Measurements from ENCODE around the gene KRTAP6-3.

KRTAP6-3 gene, protein sequence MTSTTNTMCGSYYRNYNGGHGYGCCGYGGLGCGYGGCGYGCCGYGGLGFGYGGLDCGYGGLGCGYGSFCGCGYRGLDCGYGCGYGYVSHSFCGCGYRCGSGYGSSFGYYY

DNA sequence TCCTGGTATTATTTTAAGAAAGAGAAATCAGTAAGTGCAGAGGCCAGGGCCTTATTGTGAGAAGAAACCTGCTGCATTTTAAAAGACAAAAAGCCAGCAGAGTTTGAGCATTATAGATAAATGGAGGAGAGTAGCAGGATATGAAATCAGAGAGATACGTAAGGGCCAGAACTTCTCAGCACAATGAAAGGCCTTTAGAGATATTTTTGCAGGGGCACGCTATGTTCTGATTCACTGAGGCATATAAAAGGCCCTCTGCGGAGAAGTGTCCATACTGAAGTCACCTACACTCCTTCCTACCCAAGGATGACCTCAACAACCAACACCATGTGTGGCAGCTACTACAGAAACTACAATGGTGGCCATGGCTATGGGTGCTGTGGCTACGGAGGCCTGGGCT is at the start of gene KRTAP6-3:
Gene KRTAP6-3, plus strand, starts transcription at position 301 of the 400 bp plus-strand sequence. Its CDS starts 6 bp downstream, at position 307.
- no peak for DNase-seq

DNA sequence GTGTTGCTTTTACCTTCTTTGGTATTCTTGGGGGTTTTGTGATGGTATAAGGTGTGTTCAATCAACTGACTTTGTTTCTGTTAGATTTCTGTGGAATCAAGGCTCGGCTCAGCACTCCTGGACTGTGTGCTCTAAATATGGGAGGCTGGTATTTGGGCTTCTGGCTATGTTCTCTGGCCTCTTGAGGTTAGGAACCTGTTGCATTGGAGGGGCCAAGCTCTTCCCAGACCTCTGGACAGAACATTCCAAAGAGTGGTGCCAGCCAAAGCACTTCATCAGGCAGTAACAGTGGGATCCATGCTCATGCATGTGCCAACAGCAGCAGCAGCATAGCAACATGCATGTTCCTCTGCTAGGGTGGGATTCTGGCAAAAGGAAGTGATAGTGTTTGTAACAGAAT is 39.5 kb upstream of the KRTAP6-3 start:
- DNase-seq: no peak

DNA sequence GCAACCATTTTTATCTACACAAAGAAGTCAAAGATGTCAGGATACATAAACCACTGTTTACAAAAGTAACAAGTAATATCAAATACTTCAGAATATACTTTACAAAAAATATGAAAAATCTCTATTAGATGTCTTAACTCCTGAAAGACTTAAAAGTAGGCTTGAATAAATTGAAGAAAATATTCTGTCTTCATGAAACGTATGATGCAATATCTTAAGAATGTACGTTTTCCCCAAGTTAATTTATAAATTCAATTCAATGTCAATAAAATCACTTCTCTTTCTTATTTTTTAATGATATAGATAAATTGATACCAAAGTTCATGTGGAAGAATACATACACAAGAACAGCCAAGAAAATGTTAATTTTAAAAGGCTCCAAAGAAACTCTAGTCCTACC is 37.1 kb upstream of the KRTAP6-3 start:
- DNase-seq: no peak

DNA sequence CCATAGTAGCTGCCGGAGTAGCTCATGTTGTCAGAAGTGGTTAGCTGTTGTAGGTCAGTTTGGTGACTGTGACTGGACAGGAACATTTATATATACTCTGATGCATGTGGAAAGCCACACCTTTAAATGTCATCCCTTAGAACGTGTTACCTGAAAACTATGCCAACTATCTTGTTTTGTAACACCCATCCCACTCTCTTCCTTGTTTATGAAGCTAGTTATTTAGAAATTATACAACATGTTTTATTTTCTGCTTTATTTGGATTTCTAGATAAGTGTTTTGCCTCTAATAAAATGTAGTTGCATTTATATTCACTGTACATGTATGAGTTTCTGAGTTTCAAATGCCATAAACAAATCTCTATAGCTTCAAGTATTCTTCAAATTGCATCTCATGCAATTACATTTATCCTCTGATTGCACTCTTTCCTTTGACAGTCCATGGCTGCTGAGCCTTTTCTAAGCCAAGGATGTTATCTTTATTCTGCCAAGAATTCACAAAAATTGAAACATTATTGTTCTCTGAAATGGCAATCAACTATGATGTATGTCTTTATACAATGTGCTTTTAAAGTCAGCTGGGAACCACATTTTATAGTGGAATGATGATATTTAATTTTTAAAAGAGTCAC is 30.9 kb upstream of the KRTAP6-3 start, which contains the start of gene KRTAP19-7:
Gene KRTAP19-7, minus strand, starts transcription at position 51 of the 632 bp plus-strand sequence. Its CDS starts 25 bp downstream, at position 26.
- no peak for DNase-seq

DNA sequence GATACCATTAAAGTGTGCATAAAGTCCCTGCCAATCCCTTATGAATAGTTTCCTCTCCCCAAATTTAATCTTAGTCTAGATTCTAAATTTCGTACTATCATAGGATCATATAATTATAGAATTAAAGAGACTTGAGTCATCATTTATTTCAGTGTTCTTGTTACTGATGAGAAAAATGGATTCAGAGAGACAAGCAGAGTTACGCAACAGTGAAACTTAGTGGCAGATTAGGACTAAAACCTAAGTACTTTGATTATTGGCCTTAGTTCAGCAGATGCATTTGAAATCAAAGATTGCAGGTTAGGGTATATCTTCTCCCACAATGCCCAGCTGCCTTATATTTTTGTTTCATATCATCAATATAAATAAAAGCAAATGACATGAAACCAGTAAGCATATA is 30.3 kb upstream of the KRTAP6-3 start:
- no peak for DNase-seq

DNA sequence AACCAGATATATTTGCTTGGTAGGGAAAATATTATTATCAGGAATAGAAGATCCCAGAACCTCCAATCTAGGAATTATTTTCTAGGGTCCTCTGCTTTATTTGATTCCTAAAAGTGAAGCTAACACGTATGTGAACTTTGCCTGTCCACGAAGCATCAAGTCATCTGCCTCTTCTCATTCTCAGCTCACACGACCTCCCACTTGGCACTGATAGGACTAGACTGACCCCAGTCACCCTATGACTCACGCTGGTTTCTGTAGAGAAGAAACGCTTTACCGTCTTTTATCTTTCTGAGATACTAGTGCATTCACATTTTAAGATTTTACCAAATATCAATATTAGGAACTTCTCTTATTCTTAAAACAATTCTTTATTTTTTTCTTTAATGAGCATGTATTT is 29.2 kb upstream of the KRTAP6-3 start:
- no peak for DNase-seq

DNA sequence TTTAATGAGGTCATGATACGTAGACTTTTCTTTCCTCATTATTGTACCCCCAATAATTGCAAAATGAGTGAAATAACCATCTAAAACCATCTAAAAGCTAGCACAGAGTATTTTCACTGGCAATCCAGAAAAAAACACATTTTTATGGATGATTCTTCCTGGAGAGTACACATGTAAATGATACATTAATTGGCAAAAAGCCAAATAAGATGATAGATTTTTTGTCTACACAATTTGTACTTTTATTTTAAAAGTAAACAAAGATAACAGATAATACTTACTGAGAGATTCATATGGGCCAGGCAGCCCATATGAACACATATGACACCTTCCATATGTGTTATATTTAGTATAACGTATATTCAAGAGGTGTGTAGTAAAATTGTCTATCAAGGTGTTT is 28.6 kb upstream of the KRTAP6-3 start:
- DNase-seq: no peak

DNA sequence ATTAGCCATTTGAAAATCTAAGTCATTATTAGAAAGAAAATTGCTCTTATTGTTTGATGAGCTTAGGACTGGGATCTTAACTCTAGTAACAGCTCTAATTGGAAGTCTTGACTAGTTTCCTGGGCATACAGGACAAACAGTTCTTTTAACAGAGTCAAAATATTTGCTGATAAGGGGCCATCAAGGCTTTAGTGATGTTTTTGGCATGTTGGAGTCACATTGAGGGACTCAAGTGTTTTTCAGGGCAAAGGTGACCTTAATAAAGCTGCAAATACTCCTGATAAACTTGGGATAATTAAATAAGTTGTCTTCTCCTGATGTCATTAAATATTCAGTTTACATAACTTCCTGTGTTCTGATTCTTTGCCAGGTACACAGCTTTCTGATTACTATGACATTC is 24.6 kb upstream of the KRTAP6-3 start:
- DNase-seq: no peak

DNA sequence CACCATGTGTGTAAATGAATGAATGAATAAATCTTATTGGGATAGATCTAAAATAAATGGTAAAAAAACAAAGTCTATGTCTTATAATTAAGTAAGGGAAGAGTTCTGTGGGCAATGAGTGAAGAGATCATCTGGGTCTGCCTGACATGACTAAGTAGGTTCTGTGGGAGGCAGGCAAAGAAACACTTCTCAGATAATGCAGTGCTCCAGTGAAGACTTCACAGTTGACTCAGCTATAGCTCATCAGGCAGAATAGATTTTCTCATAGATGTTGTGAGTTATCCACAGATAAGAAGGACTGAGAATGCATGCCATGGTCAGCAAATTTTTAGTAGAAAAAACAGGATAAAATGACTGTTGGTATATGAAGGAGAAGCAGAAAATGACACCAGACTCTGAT is 14.5 kb upstream of the KRTAP6-3 start:
- peak; percentile 71 for DNase-seq

DNA sequence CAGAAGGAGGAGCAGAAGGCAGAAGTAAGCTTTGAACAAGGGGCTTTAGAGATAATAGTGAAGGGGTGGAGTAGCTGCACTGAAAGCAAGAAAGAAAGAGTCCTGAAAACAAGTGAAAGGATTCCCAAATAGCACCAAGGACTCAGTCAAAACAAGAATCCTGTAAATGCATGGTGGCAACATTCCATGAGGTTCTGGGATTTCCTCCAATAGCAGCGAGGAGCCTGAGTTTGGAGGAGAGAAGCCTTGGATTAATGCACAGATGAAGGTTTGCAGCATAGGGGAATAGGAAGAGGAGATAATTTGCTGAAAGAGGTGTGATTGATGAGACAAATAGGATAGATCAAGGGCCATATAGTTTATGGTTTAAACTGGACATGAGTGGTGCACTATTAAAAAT is 12.9 kb upstream of the KRTAP6-3 start:
- no peak for DNase-seq

DNA sequence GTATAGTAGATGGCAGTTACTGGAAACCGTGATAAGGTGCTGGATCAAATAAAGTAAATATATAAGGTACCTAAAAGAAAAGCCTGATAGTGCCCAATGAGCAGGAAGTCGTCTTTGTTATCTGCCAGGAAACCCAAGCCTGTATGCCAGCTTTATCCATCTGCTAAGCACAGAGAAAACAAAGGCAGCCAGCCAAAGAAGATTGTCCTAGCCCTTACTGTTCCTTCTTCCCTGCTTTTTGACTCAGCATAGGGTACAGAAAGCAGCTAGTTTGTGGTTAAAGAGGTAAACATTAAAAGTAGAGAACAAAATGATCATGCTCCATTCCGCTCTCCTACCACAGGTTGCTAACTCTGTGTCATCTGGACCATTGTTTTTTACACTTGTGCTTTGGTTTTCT is 12.1 kb upstream of the KRTAP6-3 start:
- DNase-seq: no peak

DNA sequence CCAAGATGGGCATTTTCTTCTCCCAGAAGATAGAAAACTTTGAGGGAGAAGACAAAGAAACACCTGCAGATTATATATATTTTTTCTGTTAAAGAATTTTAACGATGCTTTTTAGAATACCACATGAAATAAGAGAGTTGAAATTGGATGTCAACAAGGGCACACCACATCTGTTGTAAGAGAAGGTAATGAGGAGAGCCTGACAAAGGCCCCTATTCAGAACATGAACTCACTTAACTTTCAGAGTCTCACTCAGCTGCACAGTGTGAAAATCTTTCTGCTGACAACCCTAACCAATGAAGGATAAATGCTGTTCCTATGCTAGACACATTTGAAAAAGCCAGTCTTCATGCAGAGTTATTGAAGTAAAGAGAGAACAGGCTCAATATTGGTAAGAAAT is 9.4 kb upstream of the KRTAP6-3 start:
- DNase-seq: no peak

DNA sequence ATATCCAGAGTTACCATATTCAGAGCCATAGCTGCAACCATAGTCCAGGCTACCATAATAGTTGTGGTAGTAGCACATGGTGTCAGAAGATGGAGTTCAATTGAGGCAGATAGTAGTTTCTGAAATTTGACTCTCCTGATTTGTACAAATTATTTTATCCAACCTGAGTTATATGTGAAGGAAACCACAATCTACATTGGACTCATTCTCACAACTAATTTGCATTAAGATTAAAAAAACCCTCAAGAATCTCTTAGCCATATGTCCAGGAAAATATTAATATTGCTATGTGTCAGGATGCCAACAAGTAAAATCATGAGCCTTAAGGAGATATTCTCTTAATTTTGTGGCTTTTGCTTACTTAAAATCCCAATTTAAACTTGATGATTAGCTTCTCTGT is 1.9 kb upstream of the KRTAP6-3 start, which contains the start of gene KRTAP22-2:
Gene KRTAP22-2, minus strand, starts transcription at position 101 of the 400 bp plus-strand sequence.
- DNase-seq: no peak

DNA sequence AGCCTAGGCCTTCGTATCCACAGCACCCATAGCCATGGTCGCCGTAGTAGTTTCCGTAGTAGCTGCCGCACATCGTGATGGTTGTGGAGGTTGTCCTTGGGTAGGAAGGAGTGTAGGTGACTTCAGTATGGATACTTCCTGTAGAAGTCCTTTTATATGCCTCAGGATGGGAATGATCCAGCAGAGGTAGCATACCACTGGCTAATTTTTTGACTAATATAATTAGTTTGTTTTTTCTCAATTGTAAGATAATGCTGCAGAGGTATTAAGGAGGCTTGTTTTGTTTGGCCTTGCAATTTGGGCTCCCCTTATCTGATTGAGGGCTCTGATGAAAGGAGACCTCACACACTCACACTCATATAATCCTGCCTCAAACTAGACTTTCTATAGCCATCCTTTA is 6.6 kb downstream of the KRTAP6-3 start, which contains the start of gene KRTAP6-2:
Gene KRTAP6-2, minus strand, starts transcription at position 101 of the 400 bp plus-strand sequence. Its CDS starts 28 bp downstream, at position 73.
- no peak for DNase-seq

DNA sequence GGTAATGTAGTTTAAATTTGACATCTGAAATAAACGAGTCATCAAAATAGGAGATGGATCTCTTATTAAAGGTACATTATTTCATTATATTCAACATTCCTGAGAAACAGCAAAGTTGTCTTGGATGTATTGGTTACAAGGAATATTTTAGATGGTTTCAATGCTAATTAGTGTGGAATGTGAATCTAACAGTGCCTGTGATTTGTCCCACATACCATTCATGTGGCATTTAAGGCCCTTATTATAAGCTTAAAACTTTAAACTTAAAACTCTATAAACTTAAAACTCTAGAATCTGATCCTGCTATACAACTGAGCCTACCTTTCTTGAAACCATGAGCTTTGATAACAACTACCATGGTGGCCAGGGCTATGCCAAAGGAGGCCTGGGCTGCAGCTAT is 8.5 kb downstream of the KRTAP6-3 start, which contains the start of gene KRTAP22-1:
Gene KRTAP22-1, plus strand, starts transcription at position 301 of the 400 bp plus-strand sequence.
- no peak for DNase-seq

DNA sequence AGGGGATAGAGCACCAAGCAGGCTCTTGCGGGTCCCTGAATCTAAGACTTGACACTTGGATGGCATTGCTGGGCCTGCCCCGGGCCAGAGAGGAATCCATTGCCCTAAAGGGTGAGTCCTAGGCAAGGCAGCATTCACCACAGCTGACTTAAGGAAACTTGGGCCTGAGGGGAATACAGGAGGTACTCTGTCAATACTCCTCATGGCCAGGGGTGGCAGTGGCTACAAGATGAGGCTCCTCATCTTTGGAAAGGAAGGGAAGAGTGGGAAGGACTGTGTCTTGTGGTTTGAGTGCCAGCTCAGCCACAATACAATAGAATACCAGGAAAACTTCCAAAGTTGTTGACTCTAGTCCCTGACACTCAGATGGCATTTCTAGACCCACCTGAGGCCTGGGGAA is 13.7 kb downstream of the KRTAP6-3 start:
- DNase-seq: no peak

DNA sequence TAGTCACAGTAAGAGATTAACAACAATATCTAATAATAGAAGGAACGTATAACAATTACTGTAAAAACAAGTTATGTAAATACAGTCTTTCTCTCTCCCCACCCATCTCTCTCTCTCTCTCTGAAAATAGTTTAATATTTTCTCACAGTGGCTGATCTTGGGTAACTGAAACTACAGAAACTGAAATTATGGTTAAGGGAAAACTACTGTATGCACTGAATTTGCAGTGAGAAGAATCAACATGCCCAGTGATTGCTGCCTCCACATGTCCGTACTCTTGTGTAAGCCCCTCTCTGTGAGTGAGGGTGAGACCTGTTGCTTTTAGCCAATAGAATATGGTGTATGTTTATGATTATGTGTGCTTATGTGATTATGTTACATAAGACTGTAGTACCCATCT is 19.9 kb downstream of the KRTAP6-3 start:
- no peak for DNase-seq

DNA sequence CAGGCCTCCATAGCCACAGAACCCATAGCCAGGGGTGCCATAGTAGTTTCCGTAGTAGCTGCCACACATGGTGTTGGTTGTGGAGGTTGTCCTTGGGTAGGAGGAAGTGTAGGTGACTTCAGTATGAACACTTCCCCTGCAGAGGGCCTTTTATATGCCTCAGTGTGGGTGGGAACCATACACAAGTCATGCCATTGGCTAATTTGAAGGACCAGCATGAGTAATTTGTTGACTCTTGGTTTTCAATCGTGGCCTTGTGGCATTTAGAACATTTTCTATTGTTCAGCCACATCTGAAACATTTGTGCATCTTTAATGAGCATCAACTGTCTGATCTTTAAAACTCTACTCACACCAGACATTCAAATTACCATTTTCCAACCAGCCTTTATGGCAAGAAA is 21.6 kb downstream of the KRTAP6-3 start, which contains the start of gene KRTAP6-1:
Gene KRTAP6-1, minus strand, starts transcription at position 95 of the 400 bp plus-strand sequence. Its CDS starts 26 bp downstream, at position 69.
- no peak for DNase-seq

DNA sequence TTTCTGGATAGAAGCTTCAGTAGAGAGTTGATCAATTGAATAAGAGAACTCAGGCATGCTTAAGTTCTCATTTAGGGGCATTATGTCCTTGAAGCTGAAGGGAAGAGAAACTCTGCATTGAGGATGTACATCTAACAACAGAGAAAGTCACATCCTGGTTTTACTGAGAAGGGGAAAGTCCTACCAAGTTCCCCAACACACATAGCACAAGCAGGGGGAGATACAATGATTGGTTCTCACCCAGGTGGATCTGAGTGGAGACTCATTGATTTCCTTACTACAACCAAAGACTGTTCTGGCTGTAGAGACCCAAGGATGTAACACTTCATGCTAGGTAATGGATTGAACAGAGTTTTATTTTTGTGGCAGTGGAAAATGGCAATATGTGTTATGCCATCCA is 23.0 kb downstream of the KRTAP6-3 start:
- no peak for DNase-seq

DNA sequence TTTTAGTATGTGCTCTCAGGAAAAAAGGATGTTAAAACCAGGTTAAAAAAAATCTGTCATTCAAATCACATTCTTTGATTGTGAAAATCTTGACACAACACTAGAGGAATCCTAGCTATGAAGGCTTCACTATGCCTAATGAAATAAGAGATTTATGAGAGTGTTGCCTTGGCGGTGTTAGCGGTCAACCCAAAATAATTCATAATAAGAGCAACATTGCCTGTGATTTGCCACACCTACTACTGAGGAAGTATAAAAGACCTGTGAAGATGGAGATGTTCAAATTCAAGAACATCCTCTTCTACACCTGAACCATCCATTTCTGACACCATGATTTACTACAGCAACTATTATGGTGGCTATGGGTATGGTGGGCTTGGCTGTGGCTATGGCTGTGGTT is 23.9 kb downstream of the KRTAP6-3 start, which contains the start of gene KRTAP20-1:
Gene KRTAP20-1, plus strand, starts transcription at position 301 of the 400 bp plus-strand sequence. Its CDS starts 30 bp downstream, at position 331.
- DNase-seq: no peak

DNA sequence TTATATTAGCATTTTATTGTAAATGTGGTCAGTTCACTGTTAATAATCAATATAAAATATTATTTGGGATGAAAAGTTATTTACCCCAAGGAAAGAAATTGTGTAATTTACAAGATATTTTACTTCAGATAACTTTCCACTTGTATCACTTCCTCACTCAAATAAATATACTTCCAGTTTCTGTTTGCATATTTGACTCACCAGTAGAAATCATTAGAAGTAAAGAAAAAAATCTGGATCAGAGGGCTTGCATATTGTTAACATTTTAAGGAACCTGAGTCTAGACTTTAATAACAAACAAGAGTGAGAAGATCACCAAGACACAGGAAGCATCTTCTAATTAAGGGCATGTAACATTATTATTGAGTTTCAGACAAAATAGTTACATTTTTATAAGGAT is 27.8 kb downstream of the KRTAP6-3 start:
- no peak for DNase-seq

DNA sequence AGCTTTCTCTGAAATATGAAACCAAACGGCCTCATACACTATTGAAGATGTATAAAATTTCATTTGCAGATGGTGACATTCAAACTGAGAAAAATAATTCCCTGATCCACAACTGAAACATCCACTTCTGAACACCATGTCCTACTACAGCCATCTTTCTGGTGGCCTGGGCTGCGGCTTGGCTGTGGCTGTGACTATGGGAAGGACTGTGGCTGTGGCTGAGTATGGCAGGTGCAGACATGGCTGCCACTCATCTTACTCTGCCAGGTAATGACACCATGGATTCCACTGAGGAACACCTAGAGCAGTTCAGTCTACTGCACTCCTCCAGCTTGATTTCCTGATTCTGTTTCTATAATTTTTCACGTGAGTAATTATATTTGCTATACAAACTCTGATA is 28.3 kb downstream of the KRTAP6-3 start, which contains the start of gene KRTAP20-4:
Gene KRTAP20-4, plus strand, starts transcription at position 106 of the 400 bp plus-strand sequence.
- no peak for DNase-seq

DNA sequence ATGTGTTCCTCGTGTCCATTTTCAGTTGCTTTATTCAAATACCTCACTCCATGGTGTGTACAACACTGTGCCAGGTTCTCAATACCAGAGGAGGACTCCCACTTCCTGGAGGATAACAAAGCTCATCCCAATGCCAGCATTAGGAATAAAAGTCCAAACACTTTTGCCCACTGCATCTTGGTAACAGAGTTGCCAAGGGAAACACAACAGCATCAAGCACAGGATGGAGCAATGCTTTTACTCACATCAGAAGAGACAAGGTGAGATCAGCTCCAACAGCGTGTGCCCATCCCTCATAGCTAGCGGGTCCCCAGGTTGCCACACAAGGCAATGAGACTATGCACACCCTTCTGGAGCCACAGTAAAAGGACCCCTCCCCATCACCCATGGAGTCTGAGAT is 31.1 kb downstream of the KRTAP6-3 start:
- DNase-seq: peak; percentile 59

DNA sequence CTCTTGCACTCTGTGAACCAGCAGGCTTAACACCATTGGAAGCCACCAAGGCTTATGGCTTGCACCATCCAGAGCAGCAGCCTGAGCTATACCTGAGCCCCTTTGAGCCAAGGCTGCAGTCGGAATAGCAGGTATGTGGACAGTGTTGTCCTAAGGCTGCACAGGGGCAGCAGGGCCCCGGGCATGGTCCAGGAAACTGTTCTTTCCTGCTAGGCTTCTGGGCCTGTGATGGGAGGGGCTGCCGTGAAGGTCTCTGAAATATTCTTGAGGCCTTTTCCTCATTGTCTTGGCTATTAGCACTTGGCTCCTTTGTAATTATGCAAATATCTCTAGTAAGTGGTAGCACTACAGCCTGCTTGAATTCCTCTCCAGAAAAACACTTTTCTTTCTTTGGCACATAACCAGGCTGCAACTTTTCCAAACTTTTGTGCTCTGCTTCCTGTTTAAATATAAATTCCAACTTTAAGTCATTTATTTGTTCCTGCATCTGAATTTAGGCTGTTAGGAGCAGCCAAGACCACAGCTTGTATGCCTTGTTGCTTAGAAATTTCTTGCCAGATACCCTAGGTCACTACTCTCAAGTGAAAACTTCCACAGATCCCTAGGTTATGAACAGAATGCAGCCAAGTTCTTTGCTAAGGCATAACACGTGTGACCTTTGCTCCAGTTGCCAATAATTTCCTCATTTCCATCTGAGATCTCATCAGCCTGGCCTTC is 33.4 kb downstream of the KRTAP6-3 start:
- no peak for DNase-seq
